SU-DHL-6 (cell line): Measurements from ENCODE around the gene LRRC3B.
"Not testable (repeated sequence)": the region's sequence is repeated elsewhere in the genome, so short reads cannot be mapped to it uniquely, and the experiment has no call there.

Experiments
- H2AFZ ChIP-seq: fragments of 200-600 bp; sonication (generic); 2 replicates; pipeline ENCODE4 v1.6.1; 2014; ENCODE audit warnings: low read depth, mild to moderate bottlenecking, moderate library complexity, mixed read lengths, antibody characterized with exemption, low read length; ENCODE audit not compliant: severe bottlenecking
- H3F3A ChIP-seq: fragments of 200-600 bp; shearing (Covaris generic); 2 replicates; pipeline ENCODE4 v1.6.0; 2016; ENCODE audit warnings: antibody characterized with exemption, mild to moderate bottlenecking; ENCODE audit not compliant: insufficient read depth
- H3K27ac ChIP-seq: fragments of 200-600 bp; sonication (generic); 2 replicates; pipeline ENCODE4 v1.5.1; 2016; ENCODE audit warnings: low read depth, mild to moderate bottlenecking, low read length, moderate library complexity, mixed read lengths
- H3K27me3 ChIP-seq: fragments of 200-600 bp; sonication (generic), shearing (Covaris generic); 2 replicates; pipeline ENCODE4 v1.6.0; 2014; ENCODE audit warnings: mild to moderate bottlenecking, low read length
- H3K36me3 ChIP-seq: fragments of 200-600 bp; sonication (generic); 2 replicates; pipeline ENCODE4 v1.6.1; 2014; ENCODE audit warnings: mild to moderate bottlenecking, low read length, mixed read lengths
- H3K4me2 ChIP-seq: fragments of 300-600, 200-600 bp; shearing (Covaris generic), sonication (generic); 2 replicates; pipeline ENCODE4 v1.6.0; 2014; ENCODE audit warnings: low read length, low read depth, mild to moderate bottlenecking; ENCODE audit not compliant: poor library complexity, severe bottlenecking
- H3K4me3 ChIP-seq: fragments of 200-600 bp; sonication (generic); 2 replicates; pipeline ENCODE4 v1.5.1; 2014; ENCODE audit warnings: antibody characterized with exemption, low read length, mild to moderate bottlenecking, mixed read lengths; ENCODE audit not compliant: insufficient read depth, poor library complexity, severe bottlenecking
- H3K79me2 ChIP-seq: fragments of 200-600 bp; sonication (generic); 2 replicates; pipeline ENCODE4 v1.6.1; 2014; ENCODE audit warnings: mild to moderate bottlenecking, low read length, moderate library complexity; ENCODE audit not compliant: insufficient read depth
- H3K9ac ChIP-seq: fragments of 200-600 bp; sonication (generic); 2 replicates; pipeline ENCODE4 v1.7.0; 2014; ENCODE audit warnings: mild to moderate bottlenecking, low read length
- H3K9me2 ChIP-seq: fragments of 200-600 bp; sonication (generic); replicated peaks from 2 replicates; pipeline ENCODE4 v1.6.1; 2014; ENCODE audit warnings: low read length; ENCODE audit not compliant: insufficient read depth
- H3K9me3 ChIP-seq: fragments of 200-600 bp; sonication (generic); 2 replicates; pipeline ENCODE4 v1.6.1; 2014; ENCODE audit warnings: low read length, mixed read lengths; ENCODE audit not compliant: insufficient read depth
- H4K20me1 ChIP-seq: fragments of 200-600 bp; sonication (generic); 2 replicates; pipeline ENCODE4 v1.6.1; 2014; ENCODE audit warnings: low read depth, mild to moderate bottlenecking, antibody characterized with exemption, low read length, moderate library complexity, mixed read lengths
- CTCF ChIP-seq: fragments of 200-600 bp; sonication (generic); IDR thresholded peaks from one replicate; pipeline ENCODE4 v1.5.1; 2017; ENCODE audit warnings: antibody characterized with exemption, mild to moderate bottlenecking, low read length, moderate library complexity; ENCODE audit not compliant: insufficient read depth, poor library complexity, severe bottlenecking
- EZH2phosphoT487 ChIP-seq: fragments of 200-600 bp; sonication (generic), shearing (Covaris generic); conservative IDR thresholded peaks from 2 replicates; pipeline ENCODE4 v1.6.1; 2018; ENCODE audit warnings: mild to moderate bottlenecking, antibody characterized with exemption, low read length, moderate library complexity, mixed read lengths

Gene LRRC3B

GRCh38 chr3:26592451-26592850, 30.1 kb upstream of the LRRC3B start:
- TF ChIP-seq CTCF (no peak), EZH2phosphoT487 (no peak)
- H3K4me2 ChIP-seq = no peak overlapping the region
- no peaks in the 10 kb centered on the region for H3K36me3 ChIP-seq
- no peaks in the 10 kb centered on the region for H4K20me1 ChIP-seq
- H3K79me2 ChIP-seq = no peaks in the 10 kb centered on the region
- H3K9me2 ChIP-seq = no peaks in the 10 kb centered on the region
- no peaks in the 10 kb centered on the region for H3K27me3 ChIP-seq
- no peaks in the 10 kb centered on the region for H3K9me3 ChIP-seq
- H3K4me3 ChIP-seq = no peak overlapping the region
- H2AFZ ChIP-seq = no peak overlapping the region
- no peak overlapping the region for H3K9ac ChIP-seq
- no peaks in the 10 kb centered on the region for H3F3A ChIP-seq
- H3K27ac ChIP-seq = no peak overlapping the region

GRCh38 chr3:26596335-26596734, 26.2 kb upstream of the LRRC3B start:
- no peaks in the 10 kb centered on the region for H3F3A ChIP-seq
- H3K9me2 ChIP-seq = no peaks in the 10 kb centered on the region
- H3K9ac ChIP-seq = no peak overlapping the region
- no peaks in the 10 kb centered on the region for H3K36me3 ChIP-seq
- no peak overlapping the region for H3K4me3 ChIP-seq
- no peaks in the 10 kb centered on the region for H4K20me1 ChIP-seq
- no peak overlapping the region for H2AFZ ChIP-seq
- H3K27ac ChIP-seq = no peak overlapping the region
- H3K9me3 ChIP-seq = no peaks in the 10 kb centered on the region
- no peaks in the 10 kb centered on the region for H3K27me3 ChIP-seq
- H3K79me2 ChIP-seq = no peaks in the 10 kb centered on the region
- TF ChIP-seq CTCF (no peak), EZH2phosphoT487 (no peak)
- H3K4me2 ChIP-seq = no peak overlapping the region

- not testable (repeated sequence) for H4K20me1 ChIP-seq, H3K9me3 ChIP-seq, H3K27ac ChIP-seq, H3K9me2 ChIP-seq, H3F3A ChIP-seq, H3K36me3 ChIP-seq, H3K4me3 ChIP-seq, H3K27me3 ChIP-seq, H3K4me2 ChIP-seq, H2AFZ ChIP-seq, H3K79me2 ChIP-seq, H3K9ac ChIP-seq
Observed at GRCh38 chr3:26603311-26603710, 19.3 kb upstream of the LRRC3B start.

- not testable (repeated sequence) for H3K27ac ChIP-seq, H3K36me3 ChIP-seq, H3K9ac ChIP-seq, H3K27me3 ChIP-seq, H3K4me2 ChIP-seq, H2AFZ ChIP-seq, H3K9me2 ChIP-seq, H3K79me2 ChIP-seq, H3K9me3 ChIP-seq, H3K4me3 ChIP-seq, H4K20me1 ChIP-seq, H3F3A ChIP-seq
Observed at GRCh38 chr3:26603771-26604170, 18.8 kb upstream of the LRRC3B start.
